HUES48 (cell line): ENCODE measurements around the gene LACRT.
"Not testable (repeated sequence)": the region's sequence is repeated elsewhere in the genome, so short reads cannot be mapped to it uniquely, and the experiment has no call there.

ENCODE experiments used
- H3K27ac ChIP-seq: one replicate; pipeline ENCODE4 v1.7.0; 2013; ENCODE audit warnings: low read depth, low read length, inconsistent platforms
- H3K27me3 ChIP-seq: 2 replicates; pipeline ENCODE4 v1.6.1; 2013; ENCODE audit warnings: mild to moderate bottlenecking, low read length; ENCODE audit not compliant: control insufficient read depth, insufficient read depth
- H3K36me3 ChIP-seq: 2 replicates; pipeline ENCODE4 v1.6.1; 2013; ENCODE audit warnings: low read length; ENCODE audit not compliant: control insufficient read depth, insufficient read depth
- H3K4me1 ChIP-seq: 2 replicates; pipeline ENCODE4 v1.6.1; 2013; ENCODE audit warnings: mild to moderate bottlenecking, low read length; ENCODE audit not compliant: control insufficient read depth, insufficient read depth
- H3K4me3 ChIP-seq: 2 replicates; pipeline ENCODE4 v1.5.1; 2013; ENCODE audit warnings: mild to moderate bottlenecking, low read depth, low read length
- H3K9ac ChIP-seq: 2 replicates; pipeline ENCODE4 v1.6.1; 2013; ENCODE audit warnings: mild to moderate bottlenecking, low read depth, low read length, moderate library complexity
- H3K9me3 ChIP-seq: 2 replicates; pipeline ENCODE4 v1.6.1; 2013; ENCODE audit warnings: low read length; ENCODE audit not compliant: control insufficient read depth, insufficient read depth

LACRT gene, protein sequence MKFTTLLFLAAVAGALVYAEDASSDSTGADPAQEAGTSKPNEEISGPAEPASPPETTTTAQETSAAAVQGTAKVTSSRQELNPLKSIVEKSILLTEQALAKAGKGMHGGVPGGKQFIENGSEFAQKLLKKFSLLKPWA

DNA sequence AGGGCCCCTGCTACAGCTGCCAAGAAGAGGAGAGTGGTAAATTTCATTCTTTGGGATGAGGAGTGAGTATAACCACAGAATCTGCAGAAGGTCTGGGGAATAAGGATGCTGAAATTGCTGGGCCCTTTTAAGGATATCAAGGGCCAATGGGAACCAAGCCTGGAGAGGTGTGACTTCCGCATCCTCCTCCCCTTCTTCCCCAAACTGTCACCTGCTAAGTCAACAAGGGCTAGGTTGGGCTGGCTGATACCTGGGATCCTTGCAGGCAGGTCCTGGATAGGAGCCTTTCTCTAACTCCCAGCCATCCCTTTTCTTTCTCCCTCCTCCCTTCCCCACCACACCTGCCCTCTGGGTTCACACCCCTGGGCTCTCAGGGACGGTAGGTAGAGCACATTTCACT lies at the start of gene LACRT:
LACRT (minus strand) TSS at position 101 of the 400 bp plus-strand sequence; CDS start at position 47, 54 bp downstream.
- Histone ChIP-seq H3K9ac (no peak within 1 kb of the TSS), H3K4me1 (no peaks in the 10 kb centered on the region), H3K4me3 (no peak within 1 kb of the TSS), H3K9me3 (no peaks in the 10 kb centered on the region), H3K27ac (no peak within 1 kb of the TSS), H3K36me3 (no peaks in the 10 kb centered on the region), H3K27me3 (0 out of 2 replicates have a peak, but pooled peaks cover 5% of the 10 kb centered on the region)

DNA sequence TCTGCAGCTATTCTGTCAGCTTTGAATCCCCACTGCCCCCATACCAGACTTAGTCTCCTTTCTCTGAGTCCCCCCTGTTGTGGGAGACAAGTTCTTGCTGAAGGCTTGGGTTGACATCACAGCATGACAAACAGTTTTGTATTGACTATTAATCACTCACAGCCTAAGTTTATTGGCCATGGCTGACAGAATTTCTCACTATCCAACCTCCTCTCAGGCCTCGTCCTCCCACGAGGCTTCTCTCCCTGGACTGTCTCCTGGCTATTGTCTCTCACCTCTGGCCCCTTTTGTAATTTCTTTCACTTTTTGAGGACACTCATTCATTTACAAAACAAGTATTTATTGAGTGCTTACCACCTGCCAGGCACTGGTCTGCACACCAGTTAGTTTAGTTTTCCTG lies 48.7 kb upstream of the LACRT start:
- H3K9me3 ChIP-seq: peaks cover 4% of the 10 kb centered on the region; the same call in 1 of the 2 replicates
- peaks cover 45% of the 10 kb centered on the region for H3K4me1 ChIP-seq
- peaks cover 4% of the 10 kb centered on the region; the same call in 1 of the 2 replicates for H3K27me3 ChIP-seq
- no peak overlapping the region for H3K9ac ChIP-seq
- no peaks in the 10 kb centered on the region for H3K36me3 ChIP-seq
- peak overlapping the region; percentile 90 for H3K27ac ChIP-seq
- peak overlapping the region; percentile 28 for H3K4me3 ChIP-seq

DNA sequence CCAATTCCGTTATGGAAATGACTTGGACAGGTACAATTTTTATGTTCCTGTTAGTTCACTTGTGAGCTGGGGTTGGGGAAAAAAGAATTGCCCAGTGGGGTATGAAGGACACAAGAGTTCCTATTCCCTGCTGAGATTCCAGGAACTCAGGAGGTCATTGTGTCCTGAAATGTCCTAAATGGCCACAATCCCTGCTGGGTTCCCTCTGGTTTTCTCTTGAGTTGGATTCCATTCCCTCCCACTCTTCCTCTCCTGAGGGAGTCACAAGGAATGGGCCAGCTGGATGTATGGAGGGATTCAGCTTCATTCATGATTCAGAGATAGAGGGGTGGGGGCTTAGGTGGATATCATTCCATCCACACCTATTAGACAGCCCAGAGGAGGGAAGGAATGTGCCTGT lies 48.0 kb upstream of the LACRT start:
- no peak overlapping the region for H3K9ac ChIP-seq
- H3K27me3 ChIP-seq: peaks cover 4% of the 10 kb centered on the region; the same call in 1 of the 2 replicates
- peaks cover 4% of the 10 kb centered on the region; the same call in 1 of the 2 replicates for H3K9me3 ChIP-seq
- H3K36me3 ChIP-seq: no peaks in the 10 kb centered on the region
- H3K4me3 ChIP-seq: peak overlapping the region; percentile 28; the same call in 1 of the 2 replicates
- H3K4me1 ChIP-seq: peaks cover 51% of the 10 kb centered on the region
- H3K27ac ChIP-seq: peak overlapping the region; percentile 90

DNA sequence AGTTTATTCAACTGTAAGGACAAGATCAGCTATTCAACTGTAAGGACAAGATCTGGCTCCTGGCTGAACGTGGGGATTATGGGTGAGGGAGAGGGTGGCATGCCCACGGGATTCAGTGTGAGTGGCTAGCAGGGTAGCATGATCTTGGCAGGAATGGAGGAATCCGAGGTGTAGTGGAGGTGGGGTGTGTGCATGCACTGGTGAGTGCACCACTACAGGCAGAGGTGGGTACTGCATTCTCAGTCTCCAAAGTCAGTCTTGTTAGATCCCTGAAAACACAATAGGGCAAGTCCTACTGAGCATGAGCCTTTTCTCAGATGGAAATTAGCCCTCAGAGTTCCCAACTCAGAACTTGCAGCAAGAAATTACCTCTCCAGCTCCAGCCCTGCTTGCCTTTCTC lies 45.7 kb upstream of the LACRT start:
- no peaks in the 10 kb centered on the region for H3K27me3 ChIP-seq
- H3K4me3 ChIP-seq: no peak overlapping the region

DNA sequence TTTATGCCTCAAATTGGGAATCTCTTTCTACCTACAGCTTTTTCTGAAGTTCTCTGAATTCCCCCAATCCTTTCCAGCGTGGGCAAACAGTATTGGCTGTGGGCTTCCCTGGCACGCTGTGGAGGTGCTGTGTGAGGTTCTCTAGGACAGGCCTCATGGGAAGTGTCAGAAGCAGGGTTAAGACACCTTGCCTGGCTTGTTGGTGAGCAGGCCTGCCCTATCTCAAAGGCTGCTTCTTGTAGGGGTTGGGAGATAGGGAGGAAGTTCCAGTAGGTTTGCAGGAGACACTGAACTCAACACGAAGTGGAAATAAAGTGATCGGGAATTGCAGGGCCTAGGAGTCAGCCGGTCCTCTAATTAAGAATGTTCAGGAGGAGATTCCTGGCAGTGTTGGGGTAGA lies 43.4 kb upstream of the LACRT start:
- Histone ChIP-seq H3K36me3 (no peaks in the 10 kb centered on the region), H3K4me3 (no peak overlapping the region), H3K27ac (no peak overlapping the region), H3K9me3 (no peaks in the 10 kb centered on the region), H3K4me1 (peaks cover 32% of the 10 kb centered on the region), H3K9ac (no peak overlapping the region), H3K27me3 (no peaks in the 10 kb centered on the region)

More for the DNA sequence above, 45.7 kb upstream of the LACRT start:
- H3K9ac ChIP-seq: no peak overlapping the region
- H3K9me3 ChIP-seq: no peaks in the 10 kb centered on the region
- peak overlapping the region; percentile 55 for H3K27ac ChIP-seq
- H3K4me1 ChIP-seq: peaks cover 53% of the 10 kb centered on the region
- no peaks in the 10 kb centered on the region for H3K36me3 ChIP-seq

DNA sequence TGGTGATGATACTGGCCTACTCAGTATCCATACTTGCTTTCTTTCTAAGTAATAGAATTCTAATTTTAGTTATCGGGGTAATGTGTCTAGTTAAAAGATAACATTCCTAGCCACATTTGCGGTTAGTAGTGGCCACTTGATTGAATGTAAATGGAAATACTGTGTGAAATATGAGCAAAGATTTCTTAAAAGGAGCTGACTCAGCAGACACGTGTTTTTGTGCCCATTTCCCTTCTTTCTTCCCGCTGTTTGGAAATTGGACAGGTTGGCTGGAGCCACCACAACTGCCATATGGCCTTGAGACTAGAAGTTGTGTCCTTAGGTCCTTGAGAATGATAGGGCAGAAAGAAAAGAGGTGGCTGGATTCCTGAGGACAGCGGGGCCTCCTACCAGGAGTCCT lies 33.2 kb upstream of the LACRT start:
- H3K9ac ChIP-seq: no peak overlapping the region
- H3K4me3 ChIP-seq: no peak overlapping the region
- H3K27me3 ChIP-seq: no peaks in the 10 kb centered on the region
- H3K36me3 ChIP-seq: no peaks in the 10 kb centered on the region
- H3K9me3 ChIP-seq: no peaks in the 10 kb centered on the region
- no peak overlapping the region for H3K27ac ChIP-seq
- H3K4me1 ChIP-seq: no peaks in the 10 kb centered on the region

DNA sequence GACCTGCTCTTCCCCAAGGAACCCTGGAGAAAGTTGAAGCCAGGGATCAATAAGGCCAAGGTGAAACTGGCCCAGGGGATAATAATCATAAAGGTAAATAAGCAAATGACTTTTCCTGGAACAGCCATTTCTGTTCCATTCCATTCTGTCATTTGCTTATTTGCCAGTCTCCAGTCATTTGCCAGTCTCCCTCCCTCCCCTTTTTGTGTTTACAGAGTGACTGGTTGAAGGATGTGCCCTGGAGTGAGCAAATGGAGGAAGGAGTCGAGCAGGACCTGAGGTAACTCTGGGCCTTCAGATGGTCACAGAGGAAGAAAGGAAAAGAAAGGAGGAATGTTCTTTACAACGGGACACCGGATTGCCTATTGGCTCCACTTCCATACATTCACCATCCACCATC lies 31.3 kb upstream of the LACRT start:
- H3K27me3 ChIP-seq: no peaks in the 10 kb centered on the region

DNA sequence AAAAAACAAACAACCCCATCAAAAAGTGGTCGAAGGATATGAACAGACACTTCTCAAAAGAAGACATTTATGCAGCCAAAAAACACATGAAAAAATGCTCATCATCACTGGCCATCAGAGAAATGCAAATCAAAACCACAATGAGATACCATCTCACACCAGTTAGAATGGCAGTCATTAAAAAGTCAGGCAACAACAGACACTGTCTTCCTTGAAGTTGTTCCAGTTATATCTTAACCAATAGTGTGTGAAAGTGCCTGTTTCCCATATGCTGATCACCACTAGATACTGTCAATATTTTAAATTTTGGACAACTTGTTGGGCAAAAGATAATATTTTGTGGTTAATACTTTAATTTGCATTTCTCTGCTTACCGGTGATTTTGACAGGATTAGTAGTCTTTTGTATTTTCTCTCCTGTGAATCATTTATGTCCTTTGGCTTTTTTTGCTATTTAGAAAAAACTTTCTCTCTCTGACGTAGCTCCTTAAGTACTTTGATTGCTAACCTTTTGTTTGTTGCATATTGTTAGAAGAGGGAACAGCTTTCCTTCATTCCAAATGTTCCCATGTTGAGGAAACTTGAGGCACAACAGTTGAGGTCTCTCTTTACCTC lies 30.4 kb upstream of the LACRT start:
- not testable (repeated sequence) for H3K27me3 ChIP-seq, H3K36me3 ChIP-seq, H3K9me3 ChIP-seq, H3K4me3 ChIP-seq, H3K9ac ChIP-seq, H3K4me1 ChIP-seq, H3K27ac ChIP-seq

More for the DNA sequence above, 31.3 kb upstream of the LACRT start:
- H3K9me3 ChIP-seq: no peaks in the 10 kb centered on the region
- no peak overlapping the region for H3K9ac ChIP-seq
- H3K36me3 ChIP-seq: no peaks in the 10 kb centered on the region
- H3K4me1 ChIP-seq: no peaks in the 10 kb centered on the region
- no peak overlapping the region for H3K27ac ChIP-seq
- no peak overlapping the region for H3K4me3 ChIP-seq

DNA sequence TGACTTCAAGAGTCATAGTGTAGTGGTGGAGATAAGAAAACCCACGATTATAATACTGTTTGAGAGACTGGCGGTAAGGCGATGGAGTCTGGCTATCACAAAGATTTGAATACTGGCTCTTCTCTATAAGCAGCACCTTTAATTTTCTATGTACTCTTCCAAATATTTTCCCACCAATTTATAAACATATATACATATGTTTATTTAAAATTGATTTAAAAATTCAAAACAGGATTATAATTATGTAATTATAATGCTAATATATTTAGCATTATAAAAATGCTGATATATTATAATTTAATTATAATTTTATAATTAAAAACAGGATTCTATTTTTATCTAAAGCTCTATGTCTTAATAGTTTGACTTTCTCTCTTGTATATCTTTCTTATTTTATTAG lies 28.9 kb upstream of the LACRT start:
- no peaks in the 10 kb centered on the region for H3K4me1 ChIP-seq
- no peak overlapping the region for H3K4me3 ChIP-seq
- H3K9me3 ChIP-seq: no peaks in the 10 kb centered on the region
- H3K27ac ChIP-seq: no peak overlapping the region
- no peaks in the 10 kb centered on the region for H3K36me3 ChIP-seq
- no peak overlapping the region for H3K9ac ChIP-seq
- H3K27me3 ChIP-seq: no peaks in the 10 kb centered on the region

DNA sequence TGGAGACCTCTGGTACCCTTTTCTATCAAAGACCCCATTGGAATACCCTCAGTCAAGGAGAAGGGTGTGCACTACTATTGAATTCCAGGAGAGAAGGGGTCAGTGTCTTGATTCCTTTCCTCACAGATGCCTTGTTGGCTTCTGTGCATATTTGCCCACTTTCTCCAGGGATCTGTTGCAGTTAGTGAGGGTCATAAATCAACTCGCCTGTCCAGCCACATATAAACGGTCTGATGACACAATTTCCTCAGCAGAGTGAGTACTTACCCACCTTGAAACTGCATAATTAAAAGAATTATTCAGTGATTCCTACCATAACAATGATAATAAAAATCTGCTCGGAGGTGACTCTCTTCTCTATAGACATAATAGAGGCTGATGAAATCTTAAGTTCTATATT lies 27.3 kb upstream of the LACRT start:
- no peak overlapping the region for H3K27ac ChIP-seq
- H3K4me3 ChIP-seq: no peak overlapping the region
- H3K27me3 ChIP-seq: no peaks in the 10 kb centered on the region
- peaks cover 5% of the 10 kb centered on the region; the same call in 1 of the 2 replicates for H3K4me1 ChIP-seq
- no peaks in the 10 kb centered on the region for H3K9me3 ChIP-seq
- H3K9ac ChIP-seq: no peak overlapping the region
- H3K36me3 ChIP-seq: no peaks in the 10 kb centered on the region

DNA sequence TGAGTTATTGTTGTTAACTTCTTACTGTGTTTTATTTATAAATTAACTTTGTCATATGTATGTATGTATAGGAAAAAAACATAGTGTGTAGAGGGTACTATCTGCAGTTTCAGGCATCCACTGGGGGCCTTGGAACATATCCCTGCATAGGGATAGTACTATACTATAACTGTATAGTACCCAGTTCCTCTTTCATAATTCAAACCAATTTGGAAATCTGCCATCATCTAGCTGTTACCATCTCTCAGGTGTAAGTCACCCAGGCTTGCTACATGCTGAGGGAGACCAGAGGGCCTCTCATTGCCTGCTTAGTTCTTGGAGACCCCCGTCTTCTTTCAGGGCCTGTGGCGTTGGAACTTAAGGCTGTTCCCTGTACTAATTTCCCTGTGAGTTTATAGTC lies 26.4 kb upstream of the LACRT start:
- peaks cover 5% of the 10 kb centered on the region; the same call in 1 of the 2 replicates for H3K4me1 ChIP-seq

More for the DNA sequence above, 26.4 kb upstream of the LACRT start:
- no peaks in the 10 kb centered on the region for H3K9me3 ChIP-seq
- H3K27me3 ChIP-seq: no peaks in the 10 kb centered on the region
- no peaks in the 10 kb centered on the region for H3K36me3 ChIP-seq
- H3K4me3 ChIP-seq: no peak overlapping the region
- H3K27ac ChIP-seq: no peak overlapping the region
- no peak overlapping the region for H3K9ac ChIP-seq
